Ovary (tissue), 3 donors: Measurements from ENCODE around the gene IFT57.

Experiments used
- POLR2A ChIP-seq: fragments of 450-650 bp; IDR thresholded peaks from one replicate; pipeline ENCODE4 v1.6.1; 2017; ENCODE audit warnings: antibody characterized with exemption, mild to moderate bottlenecking, moderate library complexity
- TF ChIP-seq, protein P1 (sequence below), 3 donors: fragments of 450-650 bp in 2 of 3; fragments of 200-600 bp in 1 of 3; IDR thresholded peaks; one replicate each; pipeline versions ENCODE4 v1.5.1 to v1.8.0; 2016 to 2022; ENCODE audit warnings: antibody characterized with exemption in 3 of 3, mild to moderate bottlenecking in 1 of 3
- donor health status: DM: no; HTN: no; CAD: no.

DNA sequence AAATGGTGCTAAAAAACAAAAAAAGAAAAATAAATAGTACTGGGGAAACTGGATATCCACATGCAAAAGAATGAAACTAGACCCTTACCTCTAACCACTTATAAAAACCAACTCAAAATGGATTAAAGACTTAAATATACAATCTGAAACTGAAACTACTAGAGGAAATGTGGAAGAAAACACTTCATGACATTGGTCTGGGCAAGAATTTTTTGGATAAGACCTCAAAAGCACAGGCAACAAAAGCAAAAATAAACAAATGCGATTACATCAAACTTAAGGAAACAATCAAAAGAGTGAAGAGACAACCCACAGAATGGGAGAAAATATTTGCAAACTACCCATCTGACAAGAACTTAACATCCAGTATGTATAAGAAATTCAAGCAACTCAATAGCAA is 6.4 kb downstream of the IFT57 start:
- TF ChIP-seq POLR2A = no peak
- TF ChIP-seq, protein P1, sequence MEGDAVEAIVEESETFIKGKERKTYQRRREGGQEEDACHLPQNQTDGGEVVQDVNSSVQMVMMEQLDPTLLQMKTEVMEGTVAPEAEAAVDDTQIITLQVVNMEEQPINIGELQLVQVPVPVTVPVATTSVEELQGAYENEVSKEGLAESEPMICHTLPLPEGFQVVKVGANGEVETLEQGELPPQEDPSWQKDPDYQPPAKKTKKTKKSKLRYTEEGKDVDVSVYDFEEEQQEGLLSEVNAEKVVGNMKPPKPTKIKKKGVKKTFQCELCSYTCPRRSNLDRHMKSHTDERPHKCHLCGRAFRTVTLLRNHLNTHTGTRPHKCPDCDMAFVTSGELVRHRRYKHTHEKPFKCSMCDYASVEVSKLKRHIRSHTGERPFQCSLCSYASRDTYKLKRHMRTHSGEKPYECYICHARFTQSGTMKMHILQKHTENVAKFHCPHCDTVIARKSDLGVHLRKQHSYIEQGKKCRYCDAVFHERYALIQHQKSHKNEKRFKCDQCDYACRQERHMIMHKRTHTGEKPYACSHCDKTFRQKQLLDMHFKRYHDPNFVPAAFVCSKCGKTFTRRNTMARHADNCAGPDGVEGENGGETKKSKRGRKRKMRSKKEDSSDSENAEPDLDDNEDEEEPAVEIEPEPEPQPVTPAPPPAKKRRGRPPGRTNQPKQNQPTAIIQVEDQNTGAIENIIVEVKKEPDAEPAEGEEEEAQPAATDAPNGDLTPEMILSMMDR (IDR thresholded peaks at IDR 0.05) = no peak
